PC-9 (cell line): ENCODE results near the gene AATF.

Experiments used
- EZH2 ChIP-seq: fragments of 200-600 bp; sonication (generic); IDR thresholded peaks from 2 replicates; pipeline ENCODE4 v1.8.0; 2017; ENCODE audit warnings: antibody characterized with exemption, low read depth
- TF ChIP-seq, protein P1 (sequence below): fragments of 200-600 bp; sonication (generic); conservative IDR thresholded peaks from 2 replicates; pipeline ENCODE4 v1.6.1; 2017; ENCODE audit warnings: mixed run types, antibody characterized with exemption, mild to moderate bottlenecking, moderate library complexity

DNA sequence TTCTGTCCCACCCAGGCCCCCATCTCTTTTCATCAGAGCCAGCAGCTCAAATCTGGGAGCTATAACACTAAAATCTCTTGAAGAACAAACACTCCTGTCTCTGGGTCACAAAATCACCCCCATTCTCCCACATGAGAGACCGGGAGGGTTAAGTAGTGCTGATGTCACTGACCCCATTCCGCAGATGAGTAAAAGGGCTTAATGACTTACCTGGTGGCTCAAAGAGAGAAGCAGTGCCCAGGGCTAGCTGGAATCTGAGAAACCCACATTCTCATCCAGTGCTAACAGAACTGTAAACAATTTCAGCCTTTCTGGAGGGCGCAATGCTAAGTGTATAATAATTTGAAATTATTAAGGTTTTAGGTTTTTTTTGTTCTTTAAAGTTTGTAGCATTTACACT is 37.8 kb upstream of the AATF start:
- TF ChIP-seq EZH2: no peak
- TF ChIP-seq, protein P1, sequence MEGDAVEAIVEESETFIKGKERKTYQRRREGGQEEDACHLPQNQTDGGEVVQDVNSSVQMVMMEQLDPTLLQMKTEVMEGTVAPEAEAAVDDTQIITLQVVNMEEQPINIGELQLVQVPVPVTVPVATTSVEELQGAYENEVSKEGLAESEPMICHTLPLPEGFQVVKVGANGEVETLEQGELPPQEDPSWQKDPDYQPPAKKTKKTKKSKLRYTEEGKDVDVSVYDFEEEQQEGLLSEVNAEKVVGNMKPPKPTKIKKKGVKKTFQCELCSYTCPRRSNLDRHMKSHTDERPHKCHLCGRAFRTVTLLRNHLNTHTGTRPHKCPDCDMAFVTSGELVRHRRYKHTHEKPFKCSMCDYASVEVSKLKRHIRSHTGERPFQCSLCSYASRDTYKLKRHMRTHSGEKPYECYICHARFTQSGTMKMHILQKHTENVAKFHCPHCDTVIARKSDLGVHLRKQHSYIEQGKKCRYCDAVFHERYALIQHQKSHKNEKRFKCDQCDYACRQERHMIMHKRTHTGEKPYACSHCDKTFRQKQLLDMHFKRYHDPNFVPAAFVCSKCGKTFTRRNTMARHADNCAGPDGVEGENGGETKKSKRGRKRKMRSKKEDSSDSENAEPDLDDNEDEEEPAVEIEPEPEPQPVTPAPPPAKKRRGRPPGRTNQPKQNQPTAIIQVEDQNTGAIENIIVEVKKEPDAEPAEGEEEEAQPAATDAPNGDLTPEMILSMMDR: no peak
